Right renal cortex interstitium (tissue), 3 donors: ENCODE data around the gene LGMN. TPM values are rescaled to one million over a fixed set of nuclear protein-coding genes. Genes with fewer than 3 reads are reported as not detected.
"Not testable (repeated sequence)": the region's sequence is repeated elsewhere in the genome, so short reads cannot be mapped to it uniquely, and the experiment has no call there.

ENCODE experiments used
- DNase-seq, 3 donors: peaks; one replicate each; pipeline ENCODE4 v3.0.0-alpha.2; 2013; ENCODE audit warnings: low read depth in 3 of 3, low spot score in 2 of 3
- polyA plus RNA-seq, 3 donors: library from polyadenylated mRNA; unstranded; fragments of 120-200 nt; gene quantifications; one replicate each; pipeline ENCODE4 v1.2.1, GENCODE V29; 2013; ENCODE audit not compliant: insufficient read length in 3 of 3

LGMN gene
- polyA plus RNA-seq, 3 donors = 135 to 158 (median 136) TPM

DNA sequence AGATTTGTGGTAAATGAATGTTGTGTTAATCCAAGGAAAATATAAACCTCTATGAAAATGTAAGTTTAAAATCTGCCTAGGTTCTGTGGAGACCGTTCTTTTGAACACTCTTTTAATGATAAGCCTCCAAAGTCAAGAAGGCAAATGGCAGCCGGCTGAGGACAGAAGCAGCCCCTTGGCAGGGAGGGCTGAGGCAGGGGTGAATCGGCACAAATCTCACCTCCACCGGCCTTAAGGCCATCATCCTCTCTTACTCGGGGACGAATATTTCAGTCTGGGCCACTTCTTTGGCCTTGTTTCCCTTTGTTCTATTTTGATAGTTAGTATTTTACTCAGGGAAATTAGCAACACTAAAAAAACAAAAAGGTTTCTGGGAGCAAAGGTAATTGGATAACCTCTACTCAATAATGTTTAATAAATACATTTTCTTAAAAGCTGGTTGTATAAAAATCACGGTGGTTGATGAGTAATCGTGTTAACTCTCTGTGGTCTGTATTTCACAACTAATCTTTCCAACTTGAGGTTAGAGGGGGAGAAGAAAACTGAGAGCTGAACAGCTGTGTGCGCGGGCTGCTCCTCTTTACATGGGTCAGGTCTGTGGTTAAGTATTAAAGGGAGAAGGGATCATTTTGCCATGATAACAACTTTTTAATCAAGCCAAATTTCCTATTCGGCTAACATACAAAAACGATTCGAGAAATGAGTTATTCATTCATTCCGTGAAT, 18.6 kb downstream of the LGMN start:
- no peak for DNase-seq

DNA sequence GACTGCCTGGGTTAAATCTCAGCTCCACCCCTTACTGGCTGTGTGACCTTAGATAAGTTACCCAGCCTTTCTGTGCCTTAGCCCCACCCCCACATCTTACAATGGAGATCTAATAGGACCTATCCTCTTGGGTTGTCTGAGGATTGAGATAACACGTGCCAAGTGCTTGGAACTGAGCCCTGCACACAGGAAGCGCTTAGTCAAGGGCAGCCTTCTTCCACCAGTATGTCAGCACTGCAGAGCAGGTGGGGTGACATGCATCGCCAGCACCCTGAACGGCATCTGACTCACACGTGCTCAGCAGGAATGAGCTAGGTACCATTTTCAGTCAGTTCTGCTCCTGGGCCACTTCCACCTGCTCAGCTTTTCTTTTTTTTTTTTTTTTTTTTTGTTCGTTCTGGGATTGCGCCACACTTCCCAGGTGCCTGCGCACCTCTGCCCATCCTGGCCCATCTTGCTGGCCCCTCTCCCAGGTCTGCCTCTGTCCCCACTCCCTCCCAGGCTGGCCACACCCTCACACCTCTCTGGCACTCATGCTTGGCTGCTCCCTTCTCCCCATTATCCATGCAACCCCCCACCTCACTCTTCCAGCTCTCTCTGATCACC, 19.6 kb downstream of the LGMN start:
- no peak for DNase-seq

DNA sequence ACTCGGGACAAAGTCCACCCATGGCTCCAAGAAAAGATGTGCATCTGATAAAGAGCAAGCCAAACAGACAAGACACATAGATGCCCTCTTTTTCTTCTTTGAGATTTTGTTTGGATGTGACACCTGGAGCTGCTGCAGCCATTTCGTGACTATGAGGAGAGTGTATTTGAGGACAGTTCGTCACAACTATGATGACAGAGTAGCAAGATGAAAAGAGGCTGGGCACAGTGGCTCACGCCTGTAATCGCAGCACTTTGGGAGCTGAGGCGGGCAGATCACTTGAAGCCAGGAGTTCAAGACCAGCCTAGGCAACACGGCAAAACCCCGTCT, 21.5 kb downstream of the LGMN start:
- no peak for DNase-seq

DNA sequence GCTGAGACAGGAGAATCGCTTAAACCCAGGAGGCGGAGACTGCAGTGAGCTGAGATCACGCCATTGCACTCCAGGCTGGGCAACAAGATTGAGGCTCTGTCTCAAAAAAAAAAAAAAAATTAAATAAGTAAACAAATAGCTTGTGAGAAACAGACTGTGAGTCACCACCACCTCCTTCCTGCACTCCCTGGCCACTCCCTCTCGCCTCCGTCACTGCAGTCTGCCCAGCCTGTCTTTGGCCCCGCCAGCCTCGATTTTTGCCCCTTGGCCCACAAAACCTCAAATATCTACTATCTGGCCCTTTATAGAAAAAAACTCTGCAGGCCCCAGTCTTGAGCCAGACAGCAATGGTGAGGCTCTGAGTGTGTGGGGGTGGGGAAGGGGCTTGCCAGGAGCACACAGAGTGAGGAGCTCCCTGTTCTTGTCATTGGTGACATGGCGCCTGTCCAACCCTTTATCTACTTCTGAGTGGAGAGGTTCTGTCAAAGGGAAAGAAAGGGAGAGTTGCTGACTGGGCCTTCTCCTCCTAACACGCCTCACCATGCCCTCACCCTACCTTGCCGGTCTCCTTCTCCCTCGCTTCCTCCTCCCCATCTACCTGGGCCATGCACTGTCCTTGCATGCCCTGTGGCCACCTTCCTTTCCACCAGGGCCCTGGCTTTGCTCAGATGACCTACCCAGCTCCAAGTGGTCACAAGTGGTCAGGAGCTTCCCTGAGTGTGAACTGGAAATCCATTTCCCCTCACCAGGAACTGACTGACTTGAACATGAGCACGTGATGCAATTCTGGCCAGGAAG, 22.1 kb downstream of the LGMN start:
- DNase-seq = no peak

DNA sequence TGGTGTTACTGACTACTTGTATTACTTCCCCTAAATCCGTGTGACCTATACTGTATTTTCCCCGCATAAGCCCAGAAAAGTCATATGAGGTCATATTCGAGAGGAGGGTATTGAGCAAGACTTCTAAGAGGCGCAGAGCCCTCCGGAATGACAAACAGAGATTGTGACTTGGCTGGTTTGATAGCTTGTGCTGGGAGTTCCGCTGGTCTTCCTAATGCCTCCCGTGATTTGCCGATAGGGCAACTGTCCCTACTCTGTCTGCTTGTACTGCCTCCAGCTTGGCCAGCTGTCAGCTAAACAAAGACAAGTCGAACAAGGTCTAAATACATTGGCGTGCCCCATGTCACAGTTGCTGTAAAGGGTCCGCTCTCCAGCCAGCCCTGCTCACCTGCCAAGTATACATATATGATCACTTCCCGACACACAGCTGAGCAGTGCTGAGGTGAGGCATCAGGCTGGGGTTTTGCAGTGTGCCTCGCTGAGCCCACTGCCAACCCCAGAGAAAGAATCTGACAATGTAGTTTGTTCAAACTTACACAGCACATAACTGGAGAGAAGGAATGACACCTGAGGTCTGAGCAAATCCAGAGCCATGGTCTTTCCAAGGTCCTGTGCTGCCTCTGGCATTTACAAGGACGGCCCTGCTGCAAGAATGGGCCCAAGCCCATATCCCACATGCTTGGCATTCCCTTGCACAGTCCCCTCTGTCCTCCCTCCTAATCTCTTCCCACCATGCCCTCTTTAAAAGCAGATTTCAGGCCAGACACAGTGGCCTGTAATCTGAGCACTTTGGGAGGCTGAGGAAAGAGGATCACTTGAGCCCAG, 23.7 kb downstream of the LGMN start:
- DNase-seq = no peak

DNA sequence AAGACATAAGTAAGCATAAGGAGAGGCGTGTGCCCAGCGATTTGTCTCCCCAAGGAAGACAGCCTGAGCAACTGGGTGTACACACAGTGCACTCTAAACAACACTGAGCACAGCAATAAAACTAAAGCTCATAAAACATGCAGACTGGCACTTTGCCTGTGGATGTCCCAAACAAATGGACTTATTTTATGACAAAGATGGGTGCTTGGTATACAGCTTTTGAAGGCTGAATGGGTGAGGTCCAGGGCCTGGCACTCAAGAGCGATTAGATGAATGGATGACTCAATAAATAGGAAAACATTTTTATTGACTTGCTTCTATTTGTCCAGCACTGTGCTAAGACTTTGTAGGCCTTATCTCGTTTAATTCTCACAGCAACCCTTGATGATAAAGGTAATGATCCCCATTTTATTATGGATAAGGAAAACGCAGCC, 28.5 kb downstream of the LGMN start:
- DNase-seq = no peak

DNA sequence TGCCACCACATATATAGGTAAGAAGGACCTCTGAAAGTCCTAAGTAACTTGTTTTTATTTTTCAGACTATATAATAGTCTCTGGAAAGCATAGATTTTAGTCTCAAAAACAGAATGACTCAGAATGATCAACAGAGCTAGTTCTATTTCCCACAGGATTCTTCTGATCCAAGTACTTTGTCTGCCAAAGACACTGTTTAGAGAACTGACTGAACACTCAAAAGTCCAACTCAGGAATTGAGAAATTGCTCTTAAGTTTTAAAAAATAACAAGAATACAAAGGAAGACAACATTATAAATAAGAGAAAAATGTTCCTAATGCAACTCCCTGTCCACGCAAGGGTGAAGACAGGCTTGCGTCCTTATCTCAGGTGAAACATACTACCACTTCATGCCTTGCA, 29.0 kb downstream of the LGMN start:
- no peak for DNase-seq

DNA sequence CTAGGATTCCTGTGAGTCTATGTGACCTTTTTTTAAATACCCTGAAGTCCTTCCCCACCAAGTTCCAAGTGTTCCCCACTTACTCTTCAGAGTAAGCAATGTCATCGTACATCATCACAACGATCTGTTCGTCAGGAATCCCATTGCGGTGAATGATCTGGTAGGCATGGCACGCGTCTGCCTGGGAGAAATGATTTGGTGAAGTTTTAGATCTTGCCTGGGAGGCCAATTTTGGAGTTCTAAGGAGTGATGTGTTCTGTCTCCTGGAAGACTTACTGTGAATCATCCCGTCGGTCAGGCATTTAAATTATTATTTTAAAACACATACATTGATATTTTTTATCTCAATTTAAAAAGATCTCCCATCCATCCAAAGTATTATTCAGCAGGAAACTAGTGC, 29.8 kb downstream of the LGMN start:
- no peak for DNase-seq

DNA sequence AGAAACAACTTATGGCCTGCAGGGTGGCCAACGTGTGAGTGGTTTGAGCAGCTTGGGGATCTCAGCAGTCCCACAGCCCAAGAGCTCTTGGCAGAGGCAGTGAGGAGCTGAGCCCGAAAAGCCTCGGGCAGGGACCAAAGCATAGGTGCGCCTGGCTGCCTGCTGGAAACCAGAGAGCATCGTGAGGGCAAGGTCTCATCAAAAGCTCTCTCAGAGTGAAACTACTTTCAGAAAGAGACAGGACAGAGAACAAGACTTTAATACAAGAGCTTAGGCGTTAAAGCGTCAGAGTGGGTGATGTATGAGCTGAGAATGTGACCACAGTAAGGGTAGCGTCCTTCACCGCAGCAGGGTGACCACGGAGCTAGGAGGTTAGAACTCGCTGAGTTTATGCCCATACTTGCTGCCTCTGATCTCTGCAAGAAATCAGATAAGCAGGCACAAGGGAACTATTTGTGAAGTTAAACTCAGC, 30.8 kb downstream of the LGMN start:
- DNase-seq = no peak

DNA sequence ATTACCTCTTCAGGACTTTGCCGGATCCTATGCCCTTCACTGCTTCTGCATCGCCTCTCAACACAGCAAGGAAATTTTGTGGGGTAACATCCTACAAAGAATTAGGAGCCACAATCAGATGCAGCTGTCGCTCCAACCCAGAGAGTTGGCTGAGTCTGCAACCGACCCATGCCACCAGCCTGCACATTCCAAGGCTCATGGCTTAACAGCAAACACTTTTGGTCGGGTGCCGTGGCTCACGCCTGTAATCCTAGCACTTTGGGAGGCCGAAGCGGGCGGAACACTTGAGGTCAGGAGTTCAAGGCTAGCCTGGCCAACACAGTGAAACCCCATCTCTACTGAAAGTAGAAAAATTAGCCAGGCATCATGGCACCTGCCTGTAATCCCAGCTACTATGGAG, 32.3 kb downstream of the LGMN start:
- DNase-seq = no peak

DNA sequence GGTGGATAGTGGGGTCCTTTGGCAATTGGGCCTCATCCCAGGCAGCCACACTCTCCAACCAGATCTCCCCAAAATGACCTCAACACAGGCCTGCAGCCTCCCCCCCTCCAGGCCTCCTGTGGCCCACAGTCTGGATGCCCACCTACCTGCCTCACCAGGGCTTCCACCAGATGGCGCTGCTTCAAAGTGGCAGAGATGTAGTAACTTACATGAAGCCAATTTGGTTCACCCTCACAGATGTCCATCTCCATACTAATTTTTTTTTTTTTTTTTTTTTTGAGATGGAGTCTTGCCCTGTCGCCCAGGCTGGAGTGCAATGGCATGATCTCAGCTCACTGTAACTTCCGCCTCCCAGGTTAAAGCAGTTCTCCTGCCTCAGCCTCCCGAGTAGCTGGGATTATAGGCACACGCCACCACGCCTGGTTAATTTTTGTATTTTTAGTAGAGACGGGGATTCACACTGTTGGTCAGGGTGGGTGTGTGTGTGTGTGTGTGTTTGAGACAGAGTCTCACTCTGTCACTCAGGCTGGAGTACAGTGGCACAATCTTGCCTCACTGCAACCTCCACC, 33.6 kb downstream of the LGMN start:
- not testable (repeated sequence) for DNase-seq

DNA sequence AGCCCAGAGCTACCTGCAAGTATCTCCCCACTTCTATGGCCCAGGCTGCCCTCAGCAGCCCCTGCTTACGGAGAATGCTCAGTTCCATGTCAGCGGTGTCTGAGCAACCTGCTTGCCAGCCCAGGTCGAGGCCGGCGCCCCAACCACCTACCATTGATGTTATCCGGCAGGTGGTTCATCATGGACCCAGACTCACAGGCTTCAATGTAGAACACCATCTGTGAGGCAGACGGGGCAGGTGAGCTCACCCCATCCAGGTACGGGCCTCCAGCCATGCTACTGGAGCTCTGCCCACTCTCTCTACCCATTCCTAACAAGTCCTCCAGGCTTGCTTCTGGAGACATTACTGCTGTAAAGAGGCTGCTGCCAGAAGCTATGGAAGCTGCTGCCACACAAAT, 35.8 kb downstream of the LGMN start:
- no peak for DNase-seq

DNA sequence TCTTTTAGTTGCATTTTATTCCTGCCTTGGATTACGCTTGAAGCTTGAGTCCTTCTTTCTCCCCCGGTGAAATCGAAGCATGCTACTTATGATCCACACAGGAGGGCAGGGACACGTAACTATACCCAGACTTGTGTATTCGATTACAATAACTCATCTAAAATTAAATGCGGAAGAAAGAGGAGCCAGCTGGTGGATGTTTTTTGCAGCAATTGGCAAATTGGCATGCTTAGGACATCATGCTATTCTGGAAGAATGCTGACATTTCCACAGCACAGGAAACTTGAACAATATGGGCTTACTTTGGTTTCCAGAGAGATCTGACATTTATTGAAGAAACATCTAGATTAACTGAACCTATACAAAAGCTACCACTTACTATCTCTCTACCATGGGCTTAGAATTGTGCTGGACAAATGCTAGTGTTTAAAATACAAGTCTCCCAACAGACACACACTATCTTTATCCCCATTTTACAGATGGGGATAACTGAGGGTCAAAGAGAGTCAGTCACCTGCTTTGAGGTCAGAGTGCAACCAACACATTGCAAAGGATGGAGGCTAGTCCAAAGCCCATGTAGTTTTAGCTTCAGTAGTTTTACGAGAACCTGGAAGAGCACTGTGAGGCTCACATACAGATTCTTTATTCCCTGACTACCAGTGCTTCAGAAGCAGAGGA, 36.3 kb downstream of the LGMN start:
- no peak for DNase-seq

DNA sequence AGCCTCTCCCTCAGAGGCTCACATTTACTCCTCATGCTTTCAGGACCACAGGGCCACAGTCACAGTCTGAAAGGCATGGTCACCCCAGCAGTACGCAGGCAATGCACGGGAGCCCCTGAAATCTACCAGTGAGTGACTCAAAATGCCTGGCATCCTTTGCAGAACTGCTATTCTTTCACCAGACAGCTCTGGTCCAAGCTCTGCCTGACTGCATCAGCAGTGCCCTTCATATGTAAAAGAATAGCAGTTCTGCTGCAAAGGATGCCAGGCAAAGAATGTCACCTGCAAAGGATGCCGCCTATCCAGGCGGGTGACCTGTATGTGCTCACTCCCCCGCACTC, 38.5 kb downstream of the LGMN start:
- DNase-seq = no peak

DNA sequence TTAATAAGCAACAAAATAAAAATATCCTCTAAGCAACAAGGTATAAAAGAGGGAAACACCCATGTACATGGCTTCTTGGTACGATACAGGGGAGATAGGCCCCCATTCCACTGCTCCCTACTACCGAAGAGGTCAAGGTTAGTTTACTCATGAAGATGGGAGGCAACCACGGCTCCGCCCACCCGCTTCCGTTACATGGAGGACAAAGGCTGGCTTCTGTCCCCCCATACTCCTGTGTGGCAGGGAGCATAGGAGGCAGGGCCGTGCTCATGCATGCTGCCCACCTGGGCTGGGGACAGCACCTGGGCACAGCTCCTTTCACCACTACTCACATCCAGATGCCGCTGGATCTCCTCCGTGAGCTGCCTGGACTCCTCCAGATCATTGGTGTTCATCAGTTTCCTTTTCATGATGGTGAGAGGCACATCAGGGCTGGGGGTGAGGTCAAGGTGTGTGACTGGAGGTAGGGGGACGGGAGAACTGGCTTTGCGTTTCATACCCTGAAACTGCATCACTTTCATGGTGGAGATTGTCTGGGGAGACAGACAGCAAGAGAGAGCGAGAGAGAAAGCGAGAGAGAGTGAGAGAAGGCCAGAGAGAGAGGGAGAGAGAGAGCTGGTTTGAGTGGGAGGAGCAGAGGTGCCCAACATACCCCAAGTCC, 39.0 kb downstream of the LGMN start:
- DNase-seq = no peak

DNA sequence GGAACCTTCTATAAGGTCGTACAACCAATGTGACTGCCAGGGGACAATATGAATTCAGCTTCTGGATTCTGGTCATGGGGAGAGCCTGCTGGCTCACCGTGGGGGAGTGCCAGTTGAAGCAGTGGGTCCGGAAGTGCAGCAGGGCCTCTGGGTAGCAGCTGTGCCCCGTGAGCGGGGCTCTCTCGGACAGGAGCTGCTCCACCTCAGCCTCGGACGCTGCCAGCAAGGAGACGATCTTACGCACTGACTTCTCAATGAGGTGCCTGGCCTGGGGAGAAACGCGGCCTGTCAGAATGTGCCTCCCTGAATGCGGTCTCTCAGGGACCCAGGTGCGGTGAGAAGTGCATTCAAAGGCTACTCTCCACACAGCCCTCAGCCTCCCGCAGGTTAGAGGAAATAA, 42.0 kb downstream of the LGMN start:
- DNase-seq = no peak

DNA sequence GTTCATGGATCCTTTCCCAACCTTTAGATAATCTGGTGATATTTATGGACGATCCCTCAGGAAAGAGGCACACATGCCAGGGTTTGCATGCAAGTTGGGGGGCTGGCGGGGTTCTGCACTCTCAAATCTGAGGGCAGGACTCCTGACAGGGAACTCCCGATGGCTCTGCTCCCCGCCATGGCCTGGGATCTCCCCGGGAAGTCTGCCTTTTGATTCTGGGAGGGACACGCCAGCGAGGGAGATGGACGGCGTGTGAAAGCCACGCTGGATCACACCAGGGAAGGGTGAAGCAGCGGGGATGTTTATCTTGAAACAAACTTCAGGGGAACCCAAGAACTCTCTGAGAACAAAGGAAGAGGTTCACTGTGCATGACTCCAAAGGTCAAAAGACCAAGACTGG, 43.6 kb downstream of the LGMN start:
- no peak for DNase-seq

DNA sequence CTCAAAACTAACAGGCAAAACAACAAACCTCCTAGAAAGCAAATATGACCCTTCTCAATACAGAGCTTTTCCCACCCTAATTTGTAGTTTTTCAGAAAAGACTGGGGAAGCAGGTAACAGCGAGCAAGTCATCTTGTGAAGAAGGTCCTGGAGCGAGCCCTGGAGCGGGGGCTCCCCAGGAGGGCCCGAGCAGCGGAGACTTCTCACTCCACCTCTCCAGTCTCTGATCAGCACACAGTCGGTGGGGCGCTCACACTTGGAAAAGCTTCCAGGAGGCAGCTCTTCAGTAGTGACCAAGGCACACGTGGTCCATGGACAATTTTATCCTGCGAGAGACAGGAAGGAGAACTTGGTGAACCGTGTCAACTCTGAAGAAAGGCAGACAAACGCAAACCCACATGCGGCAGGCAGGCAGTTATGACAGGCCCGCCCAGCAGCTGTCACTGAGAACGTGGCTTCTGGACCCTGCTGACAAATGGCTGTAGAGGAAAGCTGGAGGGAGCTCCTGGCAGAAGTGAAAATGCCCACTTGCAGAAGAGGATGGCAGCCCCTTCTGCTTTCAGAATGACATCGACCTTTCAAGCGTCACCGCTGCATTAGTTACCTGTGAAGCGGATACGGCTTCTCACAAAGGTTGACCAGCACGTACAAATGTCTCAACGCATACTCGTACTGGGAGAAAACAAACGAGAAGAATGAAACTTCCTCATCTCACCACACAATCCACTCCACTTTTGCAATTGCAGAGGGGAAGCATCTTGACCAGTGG, 44.2 kb downstream of the LGMN start:
- no peak for DNase-seq

DNA sequence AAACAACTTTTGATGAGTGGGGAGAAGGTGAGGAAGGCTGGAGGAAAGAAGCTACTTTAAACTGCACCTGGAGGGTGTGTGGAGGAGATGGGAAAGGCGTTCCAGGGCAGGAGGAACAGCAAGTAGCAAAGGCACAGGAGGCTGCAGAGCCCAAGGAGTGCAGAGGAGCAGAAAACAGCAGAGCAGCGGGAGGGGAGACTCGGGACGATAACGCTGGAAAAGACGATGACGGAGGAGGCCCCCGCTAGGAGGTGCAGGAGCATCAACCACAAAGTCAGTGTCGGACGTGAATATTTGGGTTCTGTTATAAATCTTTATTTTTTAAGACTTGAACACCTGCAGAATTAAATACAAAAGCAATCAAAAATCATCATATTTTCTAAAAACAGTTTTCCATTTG, 44.9 kb downstream of the LGMN start:
- no peak for DNase-seq
